Fibroblast of lung (primary cell): ENCODE results near the gene ZNF609. TPM values are rescaled to one million over a fixed set of nuclear protein-coding genes. Genes with fewer than 3 reads are reported as not detected.

ENCODE experiments used
- DNase-seq, 2 donors: peaks; one replicate each; pipeline versions ENCODE4 v3.0.0 to v3.0.0-alpha.2; 2010; ENCODE audit warnings: low read depth in 2 of 2
- H2AFZ ChIP-seq: 2 replicates; pipeline ENCODE4 v1.5.1; 2012; ENCODE audit warnings: low read length, control low read depth, inconsistent platforms
- H3K27ac ChIP-seq: 2 replicates; pipeline ENCODE4 v1.5.1; 2011; ENCODE audit warnings: low read length, control low read depth; ENCODE audit not compliant: insufficient read depth
- H3K27me3 ChIP-seq: 2 replicates; pipeline ENCODE4 v1.5.1; 2011; ENCODE audit warnings: mild to moderate bottlenecking, low read length; ENCODE audit not compliant: control insufficient read depth, insufficient read depth
- H3K36me3 ChIP-seq: 2 replicates; pipeline ENCODE4 v1.5.1; 2011; ENCODE audit warnings: low read length; ENCODE audit not compliant: control insufficient read depth, insufficient read depth
- H3K4me1 ChIP-seq: 2 replicates; pipeline ENCODE4 v1.5.1; 2011; ENCODE audit warnings: low read length; ENCODE audit not compliant: control insufficient read depth, insufficient read depth; ENCODE audit errors: extremely low read depth
- H3K4me2 ChIP-seq: 2 replicates; pipeline ENCODE4 v1.5.1; 2011; ENCODE audit warnings: low read length, control low read depth; ENCODE audit not compliant: insufficient read depth; ENCODE audit errors: extremely low read depth
- H3K4me3 ChIP-seq, 4 experiments: fragments of 200-600 bp in 1 of 4; sonication (generic) in 1 of 4; replicated peaks in 1 of 4; 2 replicates each; pipeline ENCODE4 v1.5.1; 2011 to 2016; ENCODE audit warnings: low read length in 4 of 4, low read depth in 3 of 4, mild to moderate bottlenecking in 3 of 4, control low read depth in 2 of 4, inconsistent platforms in 1 of 4, mixed read lengths in 1 of 4; ENCODE audit not compliant: insufficient read depth in 1 of 4; ENCODE audit errors: control extremely low read depth in 1 of 4
- H3K79me2 ChIP-seq: 2 replicates; pipeline ENCODE4 v1.5.1; 2012; ENCODE audit warnings: mild to moderate bottlenecking, low read length, inconsistent platforms; ENCODE audit not compliant: control insufficient read depth, insufficient read depth
- H3K9ac ChIP-seq: 2 replicates; pipeline ENCODE4 v1.5.1; 2011; ENCODE audit warnings: mild to moderate bottlenecking, low read length, control low read depth; ENCODE audit not compliant: insufficient read depth
- H3K9me3 ChIP-seq: 2 replicates; pipeline ENCODE4 v1.5.1; 2012; ENCODE audit warnings: low read depth, low read length; ENCODE audit not compliant: control insufficient read depth, insufficient read depth
- H4K20me1 ChIP-seq: 2 replicates; pipeline ENCODE4 v1.5.1; 2011; ENCODE audit warnings: low read length; ENCODE audit not compliant: control insufficient read depth, insufficient read depth; ENCODE audit errors: extremely low read depth
- CTCF ChIP-seq, 2 donors: IDR thresholded peaks in 1 of 2; conservative IDR thresholded peaks in 1 of 2; 1 replicate in 1 of 2; 2 replicates in 1 of 2; pipeline ENCODE4 v1.5.1; 2011 to 2012; ENCODE audit warnings: low read length in 2 of 2, control low read depth in 1 of 2, inconsistent platforms in 1 of 2, low read depth in 1 of 2, mild to moderate bottlenecking in 1 of 2
- EZH2 ChIP-seq: IDR thresholded peaks from 2 replicates; pipeline ENCODE4 v1.5.1; 2012; ENCODE audit warnings: low read length, control low read depth, mild to moderate bottlenecking; ENCODE audit errors: missing control alignments
- polyA plus RNA-seq, 2 donors: library from polyadenylated mRNA; depleted of rRNA in 1 of 2; stranded (reverse) in 1 of 2; unstranded in 1 of 2; fragments of >200 nt; gene quantifications; 2 replicates each; pipeline ENCODE4 v1.2.1, GENCODE V29; 2011 to 2012; ENCODE audit warnings: missing spikeins in 1 of 2
- total RNA-seq: library from RNA; depleted of rRNA; stranded (reverse); fragments of >200 nt; gene quantifications from 2 replicates; pipeline ENCODE4 v1.2.1, GENCODE V29; 2014

The ZNF609 gene
- total and polyA plus RNA-seq, 2 donors (not counting 1 experiment from before 2014, with no cell fraction given): 10.8 to 14.7 TPM

GRCh38 chr15:64566102-64566501 is 105.7 kb downstream of the ZNF609 start:
- H3K9ac ChIP-seq: no peak overlapping the region
- no peak overlapping the region for H2AFZ ChIP-seq
- H3K4me2 ChIP-seq: no peak overlapping the region
- H3K27me3 ChIP-seq: no peaks in the 10 kb centered on the region
- H3K4me1 ChIP-seq: peaks cover 2% of the 10 kb centered on the region
- H3K9me3 ChIP-seq: no peaks in the 10 kb centered on the region
- no peaks in the 10 kb centered on the region for H3K36me3 ChIP-seq
- H3K79me2 ChIP-seq: peaks cover 8% of the 10 kb centered on the region
- no peak overlapping the region for H3K4me3 ChIP-seq
- no peak for TF ChIP-seq CTCF (conservative IDR thresholded peaks at IDR 0.05 in 1 of 2, IDR thresholded peaks at IDR 0.05 in 1 of 2; ENCODE audit: low read depth in 1 of 2, low read length in 2 of 2)
- TF ChIP-seq EZH2: no peak
- H4K20me1 ChIP-seq: peaks cover 2% of the 10 kb centered on the region
- no peak overlapping the region for H3K27ac ChIP-seq
- DNase-seq: no peak

GRCh38 chr15:64566629-64567427 is 106.5 kb downstream of the ZNF609 start:
- DNase-seq: no peak

GRCh38 chr15:64568765-64569164 is 108.4 kb downstream of the ZNF609 start:
- no peak for DNase-seq
- peaks cover 5% of the 10 kb centered on the region for H3K79me2 ChIP-seq
- no peak overlapping the region for H2AFZ ChIP-seq
- H3K27ac ChIP-seq: no peak overlapping the region
- H3K4me3 ChIP-seq: no peak overlapping the region
- no peak overlapping the region for H3K9ac ChIP-seq
- peaks cover 2% of the 10 kb centered on the region for H4K20me1 ChIP-seq
- H3K4me1 ChIP-seq: peaks cover 2% of the 10 kb centered on the region
- H3K4me2 ChIP-seq: no peak overlapping the region
- no peaks in the 10 kb centered on the region for H3K36me3 ChIP-seq
- no peaks in the 10 kb centered on the region for H3K9me3 ChIP-seq
- H3K27me3 ChIP-seq: no peaks in the 10 kb centered on the region
- no peak for TF ChIP-seq EZH2
- TF ChIP-seq CTCF (conservative IDR thresholded peaks at IDR 0.05 in 1 of 2, IDR thresholded peaks at IDR 0.05 in 1 of 2; ENCODE audit: low read depth in 1 of 2, low read length in 2 of 2): no peak

More at GRCh38 chr15:64566629-64567427, 106.5 kb downstream of the ZNF609 start:
- H3K4me3 ChIP-seq: no peak overlapping the region
- H2AFZ ChIP-seq: no peak overlapping the region
- H3K27me3 ChIP-seq: no peaks in the 10 kb centered on the region
- H3K27ac ChIP-seq: no peak overlapping the region
- peaks cover 7% of the 10 kb centered on the region for H3K79me2 ChIP-seq
- TF ChIP-seq CTCF (conservative IDR thresholded peaks at IDR 0.05 in 1 of 2, IDR thresholded peaks at IDR 0.05 in 1 of 2; ENCODE audit: low read depth in 1 of 2, low read length in 2 of 2): no peak
- no peak for TF ChIP-seq EZH2
- H3K9me3 ChIP-seq: no peaks in the 10 kb centered on the region
- H3K36me3 ChIP-seq: no peaks in the 10 kb centered on the region
- H4K20me1 ChIP-seq: peaks cover 2% of the 10 kb centered on the region
- H3K9ac ChIP-seq: no peak overlapping the region
- no peak overlapping the region for H3K4me2 ChIP-seq
- peaks cover 2% of the 10 kb centered on the region for H3K4me1 ChIP-seq
